Measurements from ENCODE around the gene SH3BP2. TPM values are rescaled to one million over a fixed set of nuclear protein-coding genes. Genes with fewer than 3 reads are reported as not detected.

SH3BP2 gene
- total RNA-seq, 2 experiments from 2014 or later, result 77.0 to 80.3 TPM

DNA sequence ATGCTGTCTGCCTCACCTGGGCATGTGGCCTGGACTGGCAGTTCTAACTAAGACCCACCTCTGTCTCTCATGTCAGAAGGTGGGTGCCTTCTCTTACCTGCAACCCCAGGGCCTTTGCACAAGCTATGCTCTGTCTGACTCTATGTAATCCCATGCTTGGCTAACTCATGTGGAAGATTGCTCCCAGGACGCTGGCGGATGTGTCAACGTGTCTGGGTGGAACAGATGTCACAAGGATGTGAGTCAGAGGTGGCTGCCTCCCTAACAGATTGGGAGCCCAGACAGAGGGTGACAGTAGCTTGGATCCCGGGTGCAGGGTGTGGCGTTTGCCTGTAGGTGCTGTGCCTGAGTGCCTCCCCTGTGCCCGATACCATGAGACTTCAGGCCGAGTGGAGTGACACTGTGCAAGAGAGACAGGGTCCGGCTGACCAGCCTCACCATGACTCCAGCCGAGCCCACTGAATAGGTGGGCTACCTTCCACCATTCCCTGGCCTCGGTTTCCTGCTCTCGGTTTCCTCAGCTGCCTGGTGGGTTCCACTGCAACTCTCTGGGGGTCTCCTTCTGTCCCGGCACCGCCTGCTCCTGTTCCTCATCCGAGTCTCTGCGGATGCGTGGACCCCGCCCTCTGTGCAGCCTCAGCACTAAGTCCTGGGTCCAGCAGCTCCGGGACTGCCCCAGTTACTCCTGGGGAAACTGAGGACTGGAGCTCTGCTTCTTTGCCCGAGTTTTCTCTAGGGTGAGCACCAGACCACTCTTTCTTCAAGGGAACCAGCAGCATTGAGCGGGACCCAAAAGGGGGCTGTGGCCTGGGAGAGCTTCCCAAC is 11.0 kb downstream of the SH3BP2 start:
- H3K27ac Mint-ChIP-seq, result no peak overlapping the region
- H3K4me3 Mint-ChIP-seq, result no peak overlapping the region
- H3K9me3 Mint-ChIP-seq, result no peaks in the 10 kb centered on the region
- ChIA-PET POLR2A (interaction anchor here (0.6 to 1.4 kb wide), 3 partner anchors 9 to 70 kb away, joined by 3 to 4 read pairs (median 3); no protein-coding TSS in a partner anchor), CTCF (interaction anchor here (0.5 to 1.1 kb wide), 2 partner anchors 92 to 150 kb away, joined by 3 to 4 read pairs; no protein-coding TSS in a partner anchor)
- H3K4me1 Mint-ChIP-seq, result peaks cover 29% of the 10 kb centered on the region
- H3K27me3 Mint-ChIP-seq, result no peaks in the 10 kb centered on the region
- H3K36me3 Mint-ChIP-seq (ENCODE audit: low read depth), result peaks cover 3% of the 10 kb centered on the region
- DNase-seq, result no peak

- peaks cover 22% of the 10 kb centered on the region for H3K4me1 Mint-ChIP-seq
- ChIA-PET POLR2A (interaction anchor here (0.8 to 1.4 kb wide), 2 partner anchors 8 to 15 kb away, joined by 3 to 4 read pairs; no protein-coding TSS in a partner anchor), CTCF (interaction anchor here (0.5 kb wide), 1 partner anchor 91 kb away, joined by 4 read pairs; no protein-coding TSS in a partner anchor)
- H3K36me3 Mint-ChIP-seq (ENCODE audit: low read depth), result peaks cover 3% of the 10 kb centered on the region
- DNase-seq, result no peak
- no peaks in the 10 kb centered on the region for H3K27me3 Mint-ChIP-seq
- H3K4me3 Mint-ChIP-seq, result no peak overlapping the region
- H3K27ac Mint-ChIP-seq, result no peak overlapping the region
- H3K9me3 Mint-ChIP-seq, result no peaks in the 10 kb centered on the region
Measured at GRCh38 chr4:2804449-2804972, 11.6 kb downstream of the SH3BP2 start.

DNA sequence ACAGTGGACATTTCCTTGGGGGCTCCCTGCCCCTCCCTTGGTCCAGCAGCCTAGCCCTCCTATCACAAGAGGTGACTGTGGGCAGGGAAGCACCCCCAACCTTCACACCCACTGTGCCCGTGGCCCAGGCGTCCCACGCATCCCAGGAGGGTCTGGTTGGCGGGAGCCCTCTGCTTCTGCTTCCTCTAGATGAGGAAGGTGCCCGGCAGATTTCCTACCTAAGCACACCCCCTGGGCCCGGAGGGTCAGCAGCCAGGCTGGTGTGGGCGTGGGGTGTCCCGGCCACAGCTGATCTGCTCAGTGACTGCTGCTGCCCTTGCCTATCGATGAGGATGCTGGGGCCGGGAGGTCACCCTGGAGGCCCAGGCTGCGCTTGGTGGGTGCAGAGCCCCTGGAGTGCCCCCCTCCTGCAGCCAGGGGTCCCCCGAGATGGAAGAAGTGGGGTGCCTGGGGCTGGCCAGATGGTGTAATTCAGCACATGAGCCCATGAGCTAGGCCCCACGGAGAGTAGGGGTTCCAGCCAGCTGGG is 12.2 kb downstream of the SH3BP2 start:
- Mint-ChIP-seq H3K4me1 (peaks cover 19% of the 10 kb centered on the region), H3K27ac (no peak overlapping the region), H3K27me3 (no peaks in the 10 kb centered on the region), H3K4me3 (no peak overlapping the region), H3K36me3 (ENCODE audit: low read depth) (peaks cover 3% of the 10 kb centered on the region), H3K9me3 (no peaks in the 10 kb centered on the region)
- CTCF ChIA-PET, result no interaction called here
- DNase-seq, result no peak
- POLR2A ChIA-PET, result no interaction called here

DNA sequence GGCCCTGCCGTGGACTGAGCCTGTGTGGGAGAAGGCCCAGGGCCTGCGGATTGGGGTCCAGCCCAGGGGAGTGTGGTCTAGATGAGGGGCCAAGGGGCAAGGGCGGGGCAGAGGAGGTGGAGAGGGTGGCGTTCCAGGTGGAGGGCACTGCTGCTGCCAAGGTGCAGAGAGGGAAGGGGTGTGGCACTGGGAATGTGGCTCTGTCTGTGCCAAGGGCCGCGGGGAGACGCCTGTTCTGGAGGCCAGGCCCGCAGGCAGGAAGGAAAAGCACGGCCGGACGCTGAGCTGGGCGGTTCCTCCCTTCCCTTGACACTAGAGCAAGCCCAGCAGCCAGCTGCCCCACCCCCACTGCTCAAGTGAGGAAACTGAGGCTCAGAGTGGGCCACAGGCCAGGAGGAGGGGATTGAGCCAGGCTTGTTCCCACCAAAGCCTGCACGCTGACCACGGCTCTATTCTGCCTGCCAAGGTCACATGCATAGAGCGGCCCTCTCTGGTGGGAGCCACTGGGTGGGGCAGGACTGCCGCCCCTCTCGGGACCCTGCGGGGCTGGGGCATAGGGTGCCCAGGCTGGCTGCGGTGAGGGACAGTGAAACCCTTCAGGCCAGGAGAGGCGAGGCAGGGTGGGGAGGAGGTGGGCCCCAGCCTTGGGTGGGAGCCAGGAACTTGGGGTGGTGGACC is 13.0 kb downstream of the SH3BP2 start:
- Mint-ChIP-seq H3K9me3 (no peaks in the 10 kb centered on the region), H3K4me1 (peaks cover 18% of the 10 kb centered on the region), H3K27ac (no peak overlapping the region), H3K4me3 (no peak overlapping the region), H3K27me3 (no peaks in the 10 kb centered on the region), H3K36me3 (ENCODE audit: low read depth) (peaks cover 3% of the 10 kb centered on the region)
- POLR2A ChIA-PET, result no interaction called here
- no peak for DNase-seq
- CTCF ChIA-PET, result no interaction called here

GRCh38 chr4:2806390-2807355 is 13.8 kb downstream of the SH3BP2 start:
- Mint-ChIP-seq H3K9me3 (no peaks in the 10 kb centered on the region), H3K4me1 (peaks cover 18% of the 10 kb centered on the region), H3K27me3 (no peaks in the 10 kb centered on the region), H3K36me3 (ENCODE audit: low read depth) (peaks cover 3% of the 10 kb centered on the region), H3K27ac (no peak overlapping the region), H3K4me3 (no peak overlapping the region)
- DNase-seq, result no peak
- CTCF ChIA-PET, result no interaction called here
- POLR2A ChIA-PET, result no interaction called here

DNA sequence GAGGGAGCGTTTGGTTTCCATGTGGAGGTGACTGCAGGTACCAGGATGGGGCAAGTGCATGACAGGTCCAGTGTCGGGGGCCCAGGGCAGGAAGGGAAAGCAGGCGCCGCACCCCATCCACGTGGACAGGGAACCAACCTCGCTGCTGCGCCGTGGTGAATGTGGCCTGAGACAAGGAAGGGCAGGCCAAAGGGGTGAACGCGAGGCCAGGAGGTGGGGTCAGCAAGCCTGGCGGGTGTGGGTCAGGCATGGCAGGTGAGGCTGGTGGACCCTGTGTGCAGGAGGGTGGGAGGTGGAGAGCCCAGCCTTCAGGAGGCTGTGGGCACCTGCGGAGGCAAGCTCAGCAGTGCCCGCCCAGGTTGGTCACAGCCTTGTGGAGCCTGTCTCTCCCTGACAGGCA is 14.7 kb downstream of the SH3BP2 start:
- ChIA-PET POLR2A (interaction anchor here (1.2 kb wide), 1 partner anchor 11 kb away, joined by 3 read pairs; no protein-coding TSS in a partner anchor), CTCF (no interaction called here)
- H3K36me3 Mint-ChIP-seq (ENCODE audit: low read depth), result peaks cover 9% of the 10 kb centered on the region
- H3K4me3 Mint-ChIP-seq, result no peak overlapping the region
- H3K27ac Mint-ChIP-seq, result no peak overlapping the region
- no peaks in the 10 kb centered on the region for H3K27me3 Mint-ChIP-seq
- no peaks in the 10 kb centered on the region for H3K9me3 Mint-ChIP-seq
- H3K4me1 Mint-ChIP-seq, result peaks cover 20% of the 10 kb centered on the region
- DNase-seq, result no peak

GRCh38 chr4:2808001-2808400 is 15.1 kb downstream of the SH3BP2 start:
- no peak overlapping the region for H3K27ac Mint-ChIP-seq

DNA sequence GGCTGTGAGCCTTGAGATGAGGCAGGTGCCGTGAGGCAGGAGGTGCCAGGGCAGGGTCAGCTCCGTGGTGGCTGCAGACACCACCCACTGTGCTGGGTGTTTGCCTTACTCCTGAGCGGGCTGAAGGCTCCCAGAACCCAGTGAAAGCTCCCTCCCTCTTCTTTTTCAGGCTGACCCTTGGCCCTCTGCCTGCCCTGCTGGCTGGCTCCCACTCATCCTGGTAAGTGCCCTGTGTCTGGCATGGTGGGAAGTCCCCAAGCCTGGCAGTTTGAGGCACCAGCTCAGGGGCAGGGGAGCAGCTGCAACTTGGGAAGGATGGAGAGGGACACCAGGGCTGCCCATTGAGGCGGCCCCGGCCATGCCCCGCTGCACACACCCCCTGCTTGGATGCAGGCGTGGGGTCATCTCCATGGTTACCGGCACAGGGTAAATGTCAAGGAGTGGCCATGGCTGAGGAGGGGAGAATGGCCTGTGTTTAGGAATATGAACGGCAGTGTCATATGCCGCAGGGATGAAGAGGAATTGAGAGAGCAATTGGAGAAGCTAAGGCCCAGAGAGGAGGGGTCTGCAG is 16.8 kb downstream of the SH3BP2 start:
- no peaks in the 10 kb centered on the region for H3K27me3 Mint-ChIP-seq
- H3K4me1 Mint-ChIP-seq, result peaks cover 38% of the 10 kb centered on the region
- CTCF ChIA-PET, result no interaction called here
- POLR2A ChIA-PET, result interaction anchor here (1.0 to 6.5 kb wide), 5 partner anchors 11 to 144 kb away, joined by 3 to 86 read pairs (median 3); partner anchors contain the start of gene TNIP2
- H3K36me3 Mint-ChIP-seq (ENCODE audit: low read depth), result peaks cover 31% of the 10 kb centered on the region
- H3K9me3 Mint-ChIP-seq, result no peaks in the 10 kb centered on the region
- H3K4me3 Mint-ChIP-seq, result no peak overlapping the region
- H3K27ac Mint-ChIP-seq, result no peak overlapping the region
- no peak for DNase-seq

More at GRCh38 chr4:2808001-2808400, 15.1 kb downstream of the SH3BP2 start:
- CTCF ChIA-PET, result no interaction called here
- POLR2A ChIA-PET, result interaction anchor here (1.2 kb wide), 1 partner anchor 11 kb away, joined by 3 read pairs; no protein-coding TSS in a partner anchor
- Mint-ChIP-seq H3K27me3 (no peaks in the 10 kb centered on the region), H3K4me3 (no peak overlapping the region), H3K36me3 (ENCODE audit: low read depth) (peaks cover 14% of the 10 kb centered on the region), H3K4me1 (peaks cover 24% of the 10 kb centered on the region), H3K9me3 (no peaks in the 10 kb centered on the region)
- DNase-seq, result no peak

- Mint-ChIP-seq H3K36me3 (ENCODE audit: low read depth) (peaks cover 38% of the 10 kb centered on the region), H3K4me3 (no peak overlapping the region), H3K27me3 (no peaks in the 10 kb centered on the region), H3K27ac (peak overlapping the region; percentile 28), H3K4me1 (peaks cover 45% of the 10 kb centered on the region), H3K9me3 (no peaks in the 10 kb centered on the region)
- DNase-seq, result no peak
- CTCF ChIA-PET, result no interaction called here
- POLR2A ChIA-PET, result interaction anchor here (1.0 to 6.5 kb wide), 5 partner anchors 11 to 143 kb away, joined by 3 to 86 read pairs (median 3); partner anchors contain the start of gene TNIP2
Measured at GRCh38 chr4:2810388-2810787, 17.5 kb downstream of the SH3BP2 start.

- H3K4me1 Mint-ChIP-seq, result peaks cover 62% of the 10 kb centered on the region
- no peaks in the 10 kb centered on the region for H3K27me3 Mint-ChIP-seq
- POLR2A ChIA-PET, result interaction anchor here (0.7 to 6.5 kb wide), 13 partner anchors 8 to 326 kb away, joined by 3 to 86 read pairs (median 7); partner anchors contain the start of genes ADD1 and TNIP2
Measured at GRCh38 chr4:2811830-2812611, 19.1 kb downstream of the SH3BP2 start.

More at GRCh38 chr4:2811830-2812611, 19.1 kb downstream of the SH3BP2 start:
- DNase-seq, result peak; percentile 81
- CTCF ChIA-PET, result interaction anchor here (0.6 to 1.2 kb wide), 4 partner anchors 14 to 260 kb away, joined by 3 to 5 read pairs (median 4); no protein-coding TSS in a partner anchor
- H3K36me3 Mint-ChIP-seq (ENCODE audit: low read depth), result peaks cover 53% of the 10 kb centered on the region
- no peaks in the 10 kb centered on the region for H3K9me3 Mint-ChIP-seq
- H3K27ac Mint-ChIP-seq, result peak overlapping the region; percentile 99
- H3K4me3 Mint-ChIP-seq, result peak overlapping the region; percentile 82

Measured in activated CD4-positive, alpha-beta memory T cell treated with anti-CD3 and anti-CD28 coated beads, Interleukin-2, amount 10 ng/mL, durations not matched to agents 7 days and 5 days (primary cell).